ENCODE measurements around the gene C5orf52. TPM values are rescaled to one million over a fixed set of nuclear protein-coding genes. Genes with fewer than 3 reads are reported as not detected.

The C5orf52 gene
- total RNA-seq, 1 experiment from 2014 or later = not detected

- no peak overlapping the region for H3K27ac ChIP-seq (ENCODE audit: insufficient read length, low read depth, low read length)
- no peak overlapping the region for H3K4ac ChIP-seq (ENCODE audit: low read depth, low read length)
- Mint-ChIP-seq H3K9me3 (peaks cover 26 to 52% of the 10 kb centered on the region in 2 experiments), H3K27ac (no peak overlapping the region), H3K4me1 (no peaks in the 10 kb centered on the region), H3K4me3 (no peak overlapping the region), H3K36me3 (ENCODE audit: insufficient read depth in 1 of 3, low read depth in 3 of 3) (peaks cover 4 to 12% (median 10%) of the 10 kb centered on the region in 3 experiments), H3K27me3 (ENCODE audit: low read depth) (peaks cover 3% of the 10 kb centered on the region)
- DNase-seq = no peak
- H3K9me3 ChIP-seq (ENCODE audit: control insufficient read depth, low read depth, low read length) = peaks cover 4% of the 10 kb centered on the region
- H4K20me1 ChIP-seq (ENCODE audit: control insufficient read depth, insufficient read depth, insufficient read length) = no peaks in the 10 kb centered on the region
- no peak overlapping the region for H2BK15ac ChIP-seq (ENCODE audit: low read depth, low read length)
- H2AK5ac ChIP-seq (ENCODE audit: insufficient read length, low read length) = no peak overlapping the region
- H2BK120ac ChIP-seq (ENCODE audit: low read depth, low read length, poor library complexity, severe bottlenecking) = no peak overlapping the region
- no peaks in the 10 kb centered on the region for H3K4me1 ChIP-seq (ENCODE audit: insufficient read depth, low read length)
- H3K23ac ChIP-seq (ENCODE audit: insufficient read length, low read depth, low read length) = no peak overlapping the region
- H3K18ac ChIP-seq (ENCODE audit: insufficient read length, low read depth, low read length) = no peak overlapping the region
- no peak overlapping the region for H3T11ph ChIP-seq (ENCODE audit: low read length)
- no peak overlapping the region for H3K56ac ChIP-seq (ENCODE audit: insufficient read length, low read depth, low read length)
- TF ChIP-seq CTCF (conservative IDR thresholded peaks at IDR 0.05) = no peak
- no peak overlapping the region for H4K5ac ChIP-seq (ENCODE audit: insufficient read length, low read depth, low read length)
- no peak overlapping the region for H2BK20ac ChIP-seq (ENCODE audit: low read depth, low read length, poor library complexity, severe bottlenecking)
- no peaks in the 10 kb centered on the region for H3K79me2 ChIP-seq (ENCODE audit: insufficient read depth, low read length)
- no peak overlapping the region for H4K91ac ChIP-seq (ENCODE audit: insufficient read length, low read depth, low read length)
- H4K8ac ChIP-seq (replicated peaks; ENCODE audit: insufficient read length, low read depth, low read length) = no peak overlapping the region
- no peak overlapping the region for H2BK5ac ChIP-seq (ENCODE audit: insufficient read length, low read length)
- no peaks in the 10 kb centered on the region for H3K27me3 ChIP-seq (ENCODE audit: insufficient read depth, low read length)
- no peak overlapping the region for H2BK12ac ChIP-seq (ENCODE audit: insufficient read length, low read depth, low read length)
- H3K79me1 ChIP-seq (ENCODE audit: insufficient read depth, low read depth, low read length, poor library complexity, severe bottlenecking) = no peaks in the 10 kb centered on the region
- no peak overlapping the region for H3K4me2 ChIP-seq (ENCODE audit: insufficient read depth, insufficient read length, low read length)
- no peaks in the 10 kb centered on the region for H3K23me2 ChIP-seq (ENCODE audit: insufficient read length, low read depth, low read length, poor library complexity, severe bottlenecking)
- H3K14ac ChIP-seq (ENCODE audit: insufficient read depth, low read length) = no peak overlapping the region
- no CpG with 5 or more reads among the region's 2 CpGs for WGBS (ENCODE audit: extremely low coverage, insufficient read length, low lambda C conversion rate)
- no peak overlapping the region for H2AFZ ChIP-seq (ENCODE audit: low read length)
- no peak overlapping the region for H3K9ac ChIP-seq (ENCODE audit: extremely low read depth, insufficient read length, low read length)
Observed at GRCh38 chr5:157657516-157657915, 13.8 kb upstream of the C5orf52 start.

Data from H9 (cell line).